Colonic mucosa (tissue), 4 donors: Measurements from ENCODE around the gene PLEKHA1. TPM values are rescaled to one million over a fixed set of nuclear protein-coding genes. Genes with fewer than 3 reads are reported as not detected.
A peak's percentile ranks its signal among the peaks of the same experiment; 100 is the strongest.

Experiments used
- DNase-seq: peaks from one replicate; pipeline ENCODE4 v3.0.0-alpha.2; 2020
- H3K27ac ChIP-seq: fragments of 200-600 bp; one replicate; pipeline ENCODE4 v1.8.0; 2021
- H3K27me3 ChIP-seq: fragments of 200-600 bp; one replicate; pipeline ENCODE4 v1.8.0; 2021
- H3K36me3 ChIP-seq: fragments of 200-600 bp; one replicate; pipeline ENCODE4 v1.8.0; 2021
- H3K4me1 ChIP-seq: fragments of 200-600 bp; one replicate; pipeline ENCODE4 v1.8.0; 2021; ENCODE audit warnings: mild to moderate bottlenecking
- H3K4me3 ChIP-seq: fragments of 200-600 bp; one replicate; pipeline ENCODE4 v1.8.0; 2021
- H3K9ac ChIP-seq, 2 donors: one replicate each; pipeline ENCODE4 v1.7.0; 2013; ENCODE audit warnings: control low read depth in 2 of 2, low read depth in 2 of 2, low read length in 2 of 2
- H3K9me3 ChIP-seq: fragments of 200-600 bp; one replicate; pipeline ENCODE4 v1.8.0; 2021
- CTCF ChIP-seq: fragments of 200-600 bp; IDR thresholded peaks from one replicate; pipeline ENCODE4 v1.8.0; 2022; ENCODE audit warnings: antibody characterized with exemption, mild to moderate bottlenecking
- intact Hi-C: fragments of 100-400 bp; cut with DNase I; formaldehyde crosslinking; loops from one replicate; pipeline ENCODE4 v1.14.1; 2022
- total RNA-seq, 2 donors: library from RNA; stranded (reverse); fragmentation: NEBNext Ultra II Directional in 1 of 2; extraction: Animal tissue kit (Norgen Biotek cat#: 25700) in 1 of 2; gene quantifications; one replicate each; pipeline ENCODE4 v1.2.1, GENCODE V29; 2021
- donor health status: healthy.
- donor health status: DM: no; HTN: no; CAD: no.
- donor health status: DM: no; HTN: no; CAD: no.

PLEKHA1 gene
- total RNA-seq, 2 donors from 2014 or later = 34.8 to 55.6 TPM

DNA sequence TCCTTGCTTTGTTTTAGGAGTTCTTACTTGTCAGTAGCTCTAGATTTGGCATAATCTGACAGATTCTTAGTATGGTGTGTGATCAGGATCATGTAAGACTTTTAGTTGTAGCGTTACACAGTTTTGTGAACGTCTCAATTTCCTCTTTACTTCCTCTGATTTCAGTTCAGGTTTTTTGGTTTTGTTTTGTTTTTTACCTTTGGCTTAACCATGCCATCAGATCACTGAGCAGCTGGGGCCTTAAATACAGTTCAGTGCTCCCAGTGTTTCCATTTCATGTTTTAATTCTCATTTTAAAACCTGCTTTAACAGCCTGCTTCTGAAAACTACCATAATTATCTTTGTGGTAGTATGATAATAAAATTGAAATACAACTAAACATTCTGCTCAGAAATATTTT is 52.8 kb downstream of the PLEKHA1 start:
- TF ChIP-seq CTCF = no peak
- H3K36me3 ChIP-seq = no peaks in the 10 kb centered on the region
- H3K9ac ChIP-seq = no peak overlapping the region
- no peak for DNase-seq
- intact Hi-C loops = no loop called here
- no peak overlapping the region for H3K4me3 ChIP-seq
- no peaks in the 10 kb centered on the region for H3K9me3 ChIP-seq
- no peak overlapping the region for H3K27ac ChIP-seq
- H3K27me3 ChIP-seq = no peaks in the 10 kb centered on the region
- no peaks in the 10 kb centered on the region for H3K4me1 ChIP-seq

- H3K27me3 ChIP-seq = no peaks in the 10 kb centered on the region
- intact Hi-C loops = loop anchor here (2.0 to 10.0 kb wide), 3 partner anchors 93 to 137 kb away; partner anchors contain the start of gene DMBT1
- H3K9me3 ChIP-seq = no peaks in the 10 kb centered on the region
- peak; percentile 58 for TF ChIP-seq CTCF
- no peak overlapping the region for H3K4me3 ChIP-seq
- no peaks in the 10 kb centered on the region for H3K4me1 ChIP-seq
- no peak for DNase-seq
- H3K36me3 ChIP-seq = no peaks in the 10 kb centered on the region
- no peak overlapping the region for H3K9ac ChIP-seq
- no peak overlapping the region for H3K27ac ChIP-seq
These were observed 60.8 kb downstream of the PLEKHA1 start for GRCh38 chr10:122435212-122435827.

- Histone ChIP-seq H3K4me3 (no peak overlapping the region), H3K4me1 (no peaks in the 10 kb centered on the region), H3K27me3 (no peaks in the 10 kb centered on the region), H3K27ac (no peak overlapping the region), H3K9me3 (no peaks in the 10 kb centered on the region), H3K36me3 (no peaks in the 10 kb centered on the region), H3K9ac (no peak overlapping the region)
- DNase-seq = no peak
- TF ChIP-seq CTCF = no peak
- intact Hi-C loops = no loop called here
These were observed 67.5 kb downstream of the PLEKHA1 start for GRCh38 chr10:122441961-122442360.

DNA sequence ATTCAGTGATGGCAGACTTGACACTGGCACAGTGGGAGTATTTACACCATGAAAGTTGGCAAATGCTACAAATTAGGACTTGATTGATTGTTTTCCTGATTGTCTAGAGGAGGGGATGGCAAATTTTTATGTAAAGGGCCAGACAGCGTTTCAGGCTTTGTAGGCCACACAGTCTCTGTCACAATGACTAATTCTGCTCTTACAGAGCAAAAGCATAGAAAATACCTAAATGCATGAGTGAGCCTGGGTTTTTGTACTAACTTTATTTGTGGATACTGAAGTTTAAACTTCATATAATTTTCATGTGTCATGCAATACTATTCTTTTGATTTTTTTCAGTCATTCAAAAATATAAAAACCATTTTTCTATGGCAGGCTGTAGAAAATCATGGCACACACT is 71.0 kb downstream of the PLEKHA1 start:
- no peaks in the 10 kb centered on the region for H3K9me3 ChIP-seq
- no peak overlapping the region for H3K27ac ChIP-seq
- no peak overlapping the region for H3K4me3 ChIP-seq
- no peak overlapping the region for H3K9ac ChIP-seq
- H3K4me1 ChIP-seq = no peaks in the 10 kb centered on the region
- no peak for TF ChIP-seq CTCF
- no peaks in the 10 kb centered on the region for H3K36me3 ChIP-seq
- DNase-seq = no peak
- no peaks in the 10 kb centered on the region for H3K27me3 ChIP-seq
- intact Hi-C loops = no loop called here

GRCh38 chr10:122445904-122446303 is 71.4 kb downstream of the PLEKHA1 start:
- no peak overlapping the region for H3K9ac ChIP-seq
- H3K4me1 ChIP-seq = no peaks in the 10 kb centered on the region
- no peaks in the 10 kb centered on the region for H3K36me3 ChIP-seq
- no peak for DNase-seq
- TF ChIP-seq CTCF = no peak
- H3K27me3 ChIP-seq = no peaks in the 10 kb centered on the region
- intact Hi-C loops = no loop called here
- H3K9me3 ChIP-seq = no peaks in the 10 kb centered on the region
- H3K27ac ChIP-seq = no peak overlapping the region
- no peak overlapping the region for H3K4me3 ChIP-seq
